Thyroid gland (tissue), 4 donors: ENCODE data around the gene CLSTN2. TPM values are rescaled to one million over a fixed set of nuclear protein-coding genes. Genes with fewer than 3 reads are reported as not detected.

Experiments used
- DNase-seq, 2 donors: peaks; one replicate each; pipeline ENCODE4 v3.0.0-alpha.2; 2019
- H3K27ac ChIP-seq, 3 donors: fragments of 200-600 bp; sonication (generic); 1 replicate in 2 of 3; 2 replicates in 1 of 3; pipeline ENCODE4 v1.5.1; 2016 to 2019; ENCODE audit warnings: mild to moderate bottlenecking in 1 of 3, moderate library complexity in 1 of 3
- H3K27me3 ChIP-seq: fragments of 200-600 bp; sonication (generic); one replicate; pipeline ENCODE4 v1.5.1; 2019
- H3K36me3 ChIP-seq, 2 donors: fragments of 200-600 bp; sonication (generic); one replicate each; pipeline ENCODE4 v1.5.1; 2016 to 2019
- H3K4me1 ChIP-seq, 2 donors: fragments of 200-600 bp; sonication (generic); one replicate each; pipeline ENCODE4 v1.5.1; 2017 to 2019
- H3K4me3 ChIP-seq, 3 donors: fragments of 200-600 bp; sonication (generic); replicated peaks in 1 of 3; 1 replicate in 2 of 3; 2 replicates in 1 of 3; pipeline ENCODE4 v1.5.1; 2016; ENCODE audit warnings: mild to moderate bottlenecking in 1 of 3
- H3K9me3 ChIP-seq: fragments of 200-600 bp; sonication (generic); one replicate; pipeline ENCODE4 v1.5.1; 2017
- CTCF ChIP-seq, 6 experiments: fragments of 200-600 bp in 3 of 6; fragments of 450-650 bp in 3 of 6; sonication (generic) in 3 of 6; IDR thresholded peaks; one replicate each; pipeline ENCODE4 v1.5.1; 2016 to 2019; ENCODE audit warnings: antibody characterized with exemption in 6 of 6, mild to moderate bottlenecking in 2 of 6, inconsistent platforms in 1 of 6, moderate library complexity in 1 of 6
- POLR2A ChIP-seq, 2 donors: fragments of 450-650 bp; IDR thresholded peaks; one replicate each; pipeline ENCODE4 v1.6.1; 2017; ENCODE audit warnings: antibody characterized with exemption in 2 of 2, mild to moderate bottlenecking in 2 of 2, moderate library complexity in 1 of 2
- WGBS, 2 donors: methylation state at CpG; one replicate each; pipeline ENCODE4 v1.1.5; 2017; 5-methylcytosine and 5-hydroxymethylcytosine counted together
- intact Hi-C: fragments of 100-400 bp; cut with DNase I; formaldehyde crosslinking; loops from one replicate; pipeline ENCODE4 v1.15.1; 2023
- total RNA-seq, 4 donors: library from RNA; depleted of rRNA; stranded (reverse); fragments of >200 nt; gene quantifications; one replicate each; pipeline ENCODE4 v1.2.3, GENCODE V29; 2016

The CLSTN2 gene
- total RNA-seq, result 10 to 100 TPM in 3 of 4 donors, 1 to 10 TPM in 1; 9.7 to 32.9 (median 15.5) TPM

GRCh38 chr3:139935016-139935865, at the start of gene CLSTN2:
TSS of gene CLSTN2 (plus strand) at chr3:139935185.
- Histone ChIP-seq H3K4me1 (peaks cover 8 to 13% of the 10 kb centered on the region in 2 donors), H3K27ac (peak within 1 kb of the TSS in 1 of 3 donors; percentile 7), H3K4me3 (peak within 1 kb of the TSS; percentile 12 to 25 (median 14)), H3K36me3 (no peaks in the 10 kb centered on the region), H3K9me3 (no peaks in the 10 kb centered on the region), H3K27me3 (peaks cover 10% of the 10 kb centered on the region)
- 1 to 3% methylated on average over 12 to 59 of the region's 89 CpGs for WGBS, 2 donors
- DNase-seq, result peak; percentile 66 to 69
- intact Hi-C loops, result no loop called here
- peak in 1 of 6 experiments; percentile 17 for TF ChIP-seq CTCF (IDR thresholded peaks at IDR 0.05)
- TF ChIP-seq POLR2A (IDR thresholded peaks at IDR 0.05), result peak in 1 of 2 donors; percentile 28

- no peak for DNase-seq
- intact Hi-C loops, result no loop called here
- no peaks in the 10 kb centered on the region for H3K27me3 ChIP-seq
These were observed 47.6 kb upstream of the CLSTN2 start for GRCh38 chr3:139887431-139887830.

GRCh38 chr3:139888561-139889140, 46.3 kb upstream of the CLSTN2 start:
- intact Hi-C loops, result no loop called here
- no peaks in the 10 kb centered on the region for H3K36me3 ChIP-seq
- no peak for DNase-seq
- no peaks in the 10 kb centered on the region for H3K4me1 ChIP-seq
- WGBS, 2 donors, result 95% methylated on average over 2 of the region's 2 CpGs
- TF ChIP-seq POLR2A (IDR thresholded peaks at IDR 0.05) (no peak), CTCF (IDR thresholded peaks at IDR 0.05) (no peak)
- H3K27me3 ChIP-seq, result no peaks in the 10 kb centered on the region
- no peak overlapping the region for H3K4me3 ChIP-seq
- H3K27ac ChIP-seq, result no peak overlapping the region
- no peaks in the 10 kb centered on the region for H3K9me3 ChIP-seq

More at GRCh38 chr3:139887431-139887830, 47.6 kb upstream of the CLSTN2 start:
- Histone ChIP-seq H3K4me3 (no peak overlapping the region), H3K36me3 (no peaks in the 10 kb centered on the region), H3K9me3 (no peaks in the 10 kb centered on the region), H3K4me1 (no peaks in the 10 kb centered on the region), H3K27ac (no peak overlapping the region)
- no peak for TF ChIP-seq POLR2A (IDR thresholded peaks at IDR 0.05)
- no peak for TF ChIP-seq CTCF (IDR thresholded peaks at IDR 0.05)

- no peaks in the 10 kb centered on the region for H3K36me3 ChIP-seq
- no peaks in the 10 kb centered on the region for H3K27me3 ChIP-seq
- TF ChIP-seq POLR2A (IDR thresholded peaks at IDR 0.05) (no peak), CTCF (IDR thresholded peaks at IDR 0.05) (no peak)
- WGBS, 2 donors, result 75 to 77% methylated on average over 2 of the region's 2 CpGs
- H3K9me3 ChIP-seq, result no peaks in the 10 kb centered on the region
- intact Hi-C loops, result no loop called here
- H3K4me3 ChIP-seq, result no peak overlapping the region
- no peak overlapping the region for H3K27ac ChIP-seq
- no peaks in the 10 kb centered on the region for H3K4me1 ChIP-seq
- DNase-seq, result no peak
These were observed 41.6 kb upstream of the CLSTN2 start for GRCh38 chr3:139893267-139893962.
